RPMI7951 (cell line): Measurements from ENCODE around the gene DSCAML1. TPM values are rescaled to one million over a fixed set of nuclear protein-coding genes. Genes with fewer than 3 reads are reported as not detected.
"Not testable (repeated sequence)": the region's sequence is repeated elsewhere in the genome, so short reads cannot be mapped to it uniquely, and the experiment has no call there.

ENCODE experiments used
- DNase-seq: peaks from one replicate; pipeline ENCODE4 v3.0.0-alpha.2; 2012; ENCODE audit warnings: low read depth
- total RNA-seq: library from RNA; depleted of rRNA; stranded (reverse); fragments of >200 nt; shearing (Covaris generic); gene quantifications from 2 replicates; pipeline ENCODE4 v1.2.3, GENCODE V29; 2014

The DSCAML1 gene
- total RNA-seq, 1 experiment from 2014 or later = not detected

DNA sequence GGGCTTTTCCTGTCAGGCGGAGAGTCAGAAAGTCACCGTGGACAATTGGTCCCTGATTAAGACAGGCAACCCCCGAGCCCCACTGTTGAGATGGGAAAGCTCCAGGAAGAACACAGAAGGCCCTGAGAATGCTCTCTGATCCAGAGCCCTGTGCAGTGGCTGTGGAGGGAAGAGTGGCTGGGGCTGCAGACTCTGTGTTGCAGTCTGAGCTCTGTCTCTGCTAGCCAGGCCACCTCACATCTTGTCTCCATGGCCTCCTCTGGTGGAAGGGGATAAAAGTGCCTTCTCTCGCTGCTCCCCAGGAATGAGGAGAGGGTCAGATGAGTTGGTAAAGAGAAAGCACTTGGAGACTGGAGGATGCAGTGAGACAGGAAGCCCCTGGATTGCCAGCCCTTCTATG, 328.1 kb downstream of the DSCAML1 start:
- no peak for DNase-seq

GRCh38 chr11:117467770-117468169, 329.2 kb downstream of the DSCAML1 start:
- no peak for DNase-seq

GRCh38 chr11:117466966-117467365, 330.1 kb downstream of the DSCAML1 start:
- DNase-seq = no peak

DNA sequence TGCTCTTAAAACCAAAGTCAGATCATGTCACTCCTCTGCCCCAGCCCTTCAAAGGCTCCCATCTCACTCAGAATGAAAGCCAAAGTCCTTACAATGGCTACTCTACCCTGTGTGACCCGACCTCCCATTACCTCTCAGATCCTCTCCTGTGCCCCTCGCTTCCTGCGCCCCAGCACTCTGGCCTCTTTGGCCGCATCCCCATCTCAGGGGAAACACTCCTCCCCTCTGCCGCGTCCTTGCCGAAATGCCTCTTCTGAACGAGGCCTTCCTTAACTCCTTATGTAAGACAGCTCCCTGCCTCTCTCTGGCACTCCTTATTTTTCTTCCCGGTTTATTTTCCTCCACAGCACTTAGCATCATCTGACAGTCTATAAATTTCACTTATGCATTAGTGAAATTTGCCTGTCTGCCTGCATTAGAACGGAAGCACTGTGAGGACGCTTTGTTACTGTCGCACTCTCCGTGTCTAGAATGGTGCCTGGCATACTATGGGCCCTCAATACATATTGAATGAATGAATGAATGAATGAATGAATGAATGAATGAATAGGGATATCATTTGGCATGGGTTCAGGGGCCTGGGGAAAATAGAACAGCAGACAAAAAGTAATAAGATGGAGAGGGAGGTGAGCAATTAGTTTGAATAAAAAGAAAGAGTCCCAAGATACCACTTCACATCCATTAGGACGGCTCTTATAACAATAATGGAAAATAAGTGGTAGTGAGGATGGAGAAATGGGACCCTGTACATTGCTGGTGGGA, 331.6 kb downstream of the DSCAML1 start:
- no peak for DNase-seq

DNA sequence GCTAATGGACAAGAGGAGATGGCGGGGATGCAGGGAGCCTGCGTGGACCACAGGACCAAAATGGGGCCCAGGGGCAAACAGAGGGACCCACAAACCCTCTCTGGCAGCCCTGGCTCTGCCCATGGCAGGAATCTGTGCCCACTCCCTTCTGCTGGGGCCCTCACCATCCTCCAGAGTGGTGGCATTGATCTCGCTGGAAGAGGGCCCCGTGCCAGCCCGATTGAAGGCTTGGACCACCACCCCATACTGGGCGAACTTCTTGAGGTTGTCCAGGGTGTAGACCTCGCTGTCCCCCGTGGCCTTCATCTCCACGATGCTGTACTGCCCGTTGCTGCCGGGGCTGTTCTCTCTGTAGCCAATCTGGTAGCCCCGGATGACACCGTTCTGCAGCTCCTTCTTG, 332.2 kb downstream of the DSCAML1 start:
- DNase-seq = no peak

GRCh38 chr11:117462864-117463247, 334.2 kb downstream of the DSCAML1 start:
- no peak for DNase-seq

DNA sequence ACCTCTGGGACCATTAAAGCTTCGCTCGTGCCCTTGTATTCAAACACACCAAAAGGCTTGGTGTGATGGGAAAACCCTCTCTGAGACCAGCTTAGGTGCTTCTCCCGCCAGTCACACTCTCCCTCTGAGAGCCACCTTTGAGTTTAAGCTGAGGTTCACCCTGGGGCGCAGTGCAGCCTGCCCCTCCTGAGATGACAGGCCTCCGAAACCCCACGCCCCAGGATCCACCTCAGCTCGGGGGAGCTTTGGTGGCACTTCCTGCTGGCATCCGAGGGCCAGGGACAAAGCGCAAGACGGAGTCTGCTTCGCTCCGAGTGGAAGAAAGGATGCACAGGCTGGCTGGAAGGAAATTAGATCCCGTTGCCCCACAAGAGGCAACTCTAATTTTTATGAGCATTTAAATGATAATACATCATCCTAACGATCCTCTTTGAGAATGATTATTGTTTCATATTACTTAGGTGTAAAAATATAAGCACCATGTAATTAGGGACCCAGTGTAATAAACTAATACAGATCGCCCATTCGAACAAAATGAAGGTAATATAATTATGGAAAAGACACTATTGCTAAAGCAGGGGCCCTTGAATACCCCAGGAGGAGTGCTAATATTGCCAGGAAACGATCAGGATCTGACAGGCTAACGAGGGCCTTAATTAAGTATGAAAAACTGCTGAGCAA, 334.7 kb downstream of the DSCAML1 start:
- no peak for DNase-seq

GRCh38 chr11:117461396-117462182, 335.4 kb downstream of the DSCAML1 start:
- no peak for DNase-seq

GRCh38 chr11:117459979-117460300, 337.1 kb downstream of the DSCAML1 start:
- no peak for DNase-seq

DNA sequence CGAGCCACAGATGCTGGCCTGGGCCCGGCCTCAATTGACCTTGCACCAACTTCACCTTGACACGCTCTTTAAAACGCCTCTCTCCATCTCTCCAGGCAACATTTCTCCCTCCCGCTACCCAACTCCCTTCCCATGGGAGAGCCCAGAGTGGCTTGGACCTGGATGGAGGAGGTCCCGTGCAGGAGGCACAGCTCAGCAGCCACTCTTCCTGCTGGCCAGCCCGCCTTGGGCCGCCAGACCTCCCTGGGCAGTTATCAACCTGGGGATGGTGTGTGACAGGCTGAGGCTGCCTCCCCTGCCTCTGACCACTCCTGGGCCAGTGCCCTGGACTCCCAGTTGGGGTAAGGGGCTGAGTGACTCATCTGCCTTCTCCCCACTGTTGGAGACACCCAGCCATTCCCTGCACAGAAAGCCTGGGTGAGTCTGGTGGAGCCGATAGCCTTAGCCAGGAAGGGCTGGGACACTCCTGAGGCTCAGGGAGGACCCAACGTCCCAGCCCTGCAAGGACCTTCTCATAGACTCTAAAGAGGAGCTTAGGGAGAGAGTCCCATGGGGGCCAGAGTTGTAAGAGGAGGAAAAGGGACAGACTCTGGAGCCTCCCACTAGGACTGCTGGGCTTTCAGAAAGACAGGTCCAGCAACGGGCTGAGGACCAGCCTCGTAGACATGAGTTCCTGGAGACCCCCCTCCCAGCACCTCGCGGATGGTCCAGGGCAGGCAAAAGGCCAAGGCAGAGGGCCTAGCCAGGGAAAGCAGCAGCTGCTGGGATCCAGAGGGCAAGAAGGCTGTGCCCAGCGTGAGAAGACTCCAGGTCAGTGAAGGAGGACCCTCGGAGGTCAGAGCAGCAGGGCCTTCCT, 337.7 kb downstream of the DSCAML1 start:
- no peak for DNase-seq

- DNase-seq = no peak
Observed at GRCh38 chr11:117458275-117459122, 338.5 kb downstream of the DSCAML1 start.

- no peak for DNase-seq
Observed at GRCh38 chr11:117457835-117458234, 339.2 kb downstream of the DSCAML1 start.

DNA sequence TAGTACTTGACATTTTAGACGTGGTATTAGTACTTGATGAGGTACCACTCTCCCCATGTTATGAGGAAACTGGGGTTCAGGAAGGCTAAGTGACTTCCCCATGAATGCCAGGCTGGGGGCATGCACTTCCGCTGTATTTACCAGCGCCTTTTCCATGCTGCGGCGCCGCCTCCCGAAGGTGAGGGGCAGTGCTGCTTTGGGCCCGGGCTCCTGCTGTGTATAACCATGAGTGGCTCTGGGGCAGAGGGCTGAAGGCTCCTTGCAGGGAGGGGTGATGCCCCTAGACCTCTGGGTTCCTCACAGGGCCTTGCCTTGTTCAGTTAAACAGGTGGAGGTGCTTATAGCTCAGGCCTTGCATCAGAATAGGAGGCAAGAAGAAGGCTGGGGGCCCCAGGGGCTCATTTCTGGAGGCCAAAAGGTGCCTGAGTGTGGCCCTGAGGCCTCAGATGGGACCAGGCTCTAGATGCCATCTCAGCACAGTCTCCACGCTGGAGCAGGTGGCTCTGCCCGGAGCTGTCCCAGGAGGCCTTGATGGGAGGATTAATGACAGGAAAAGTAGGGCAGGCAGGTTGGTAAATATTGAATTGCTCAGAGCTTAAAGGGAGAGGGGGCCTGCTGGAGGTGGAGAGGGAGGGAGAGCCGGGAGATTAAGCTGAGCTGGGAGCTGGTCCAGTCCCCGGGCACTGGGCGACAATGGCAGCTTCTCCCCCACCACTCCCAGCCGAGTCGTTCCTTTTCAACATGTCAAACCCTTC, 339.8 kb downstream of the DSCAML1 start:
- no peak for DNase-seq

GRCh38 chr11:117456721-117457029, 340.3 kb downstream of the DSCAML1 start:
- DNase-seq = not testable (repeated sequence)

DNA sequence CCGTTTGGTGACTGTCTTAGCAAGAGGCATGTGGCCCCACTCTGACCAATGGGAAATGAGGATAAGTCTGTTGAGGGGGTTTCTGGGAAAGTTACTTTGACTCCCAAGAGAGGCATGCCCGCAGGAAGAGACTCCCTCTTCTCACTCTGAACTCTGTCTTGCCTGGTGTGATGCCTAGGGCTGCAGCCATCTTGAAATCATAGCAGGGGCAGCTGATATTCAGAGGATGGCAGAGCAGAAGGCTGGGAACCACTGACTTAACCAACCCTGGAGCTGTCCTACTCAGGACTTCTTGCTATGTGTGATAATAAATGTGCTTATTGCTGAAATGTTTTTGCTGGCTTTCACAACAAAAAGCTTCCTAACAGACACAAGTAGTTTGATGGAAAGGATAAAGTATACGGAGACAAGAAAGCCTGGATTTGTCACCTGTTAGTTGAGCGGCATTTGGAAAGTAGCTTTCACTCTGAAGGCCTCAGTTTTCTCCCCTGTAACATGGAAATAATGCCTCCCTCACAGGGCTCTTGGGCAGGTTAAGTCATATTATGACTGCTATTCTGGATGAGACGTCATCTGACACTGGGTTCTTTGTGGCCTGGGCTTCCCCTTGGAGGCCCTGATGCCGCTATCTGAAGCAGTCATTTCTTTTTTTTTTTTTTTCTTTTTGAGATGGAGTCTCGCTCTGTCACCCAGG, 340.8 kb downstream of the DSCAML1 start:
- DNase-seq = no peak

- DNase-seq = no peak
Observed at GRCh38 chr11:117454564-117454917, 342.5 kb downstream of the DSCAML1 start.

DNA sequence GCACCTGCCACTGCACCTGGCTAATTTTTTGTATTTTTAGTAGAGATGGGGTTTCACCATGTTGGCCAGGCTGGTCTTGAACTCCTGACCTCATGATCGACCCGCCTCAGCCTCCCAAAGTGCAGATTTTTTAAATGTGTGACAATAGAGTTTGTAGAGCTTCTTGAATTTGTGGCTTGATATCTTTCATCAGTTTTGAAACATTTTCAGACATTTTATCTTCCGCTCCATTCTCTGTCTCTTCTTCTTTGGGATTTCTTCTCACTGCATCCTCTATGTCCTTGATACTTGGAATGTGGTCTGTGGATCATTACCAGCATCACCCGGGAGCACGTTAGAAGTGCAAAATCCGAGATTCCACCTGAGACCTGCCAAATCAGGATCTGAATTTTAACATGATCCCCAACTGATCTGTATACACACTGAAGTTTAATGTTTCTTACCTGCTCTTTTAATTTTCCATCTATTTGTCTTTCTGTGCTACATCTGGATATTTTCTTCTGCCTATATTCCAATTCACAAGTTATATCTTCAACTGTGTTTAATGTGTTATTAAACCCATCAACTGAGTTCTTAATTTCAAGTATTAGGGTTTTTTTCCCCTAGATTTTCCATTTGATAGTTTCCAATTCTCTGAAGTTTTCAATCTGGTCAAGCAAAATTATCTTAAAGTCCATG, 343.0 kb downstream of the DSCAML1 start:
- DNase-seq = no peak

- peak; percentile 26 for DNase-seq
Observed at GRCh38 chr11:117449111-117449693, 347.8 kb downstream of the DSCAML1 start.
